ENCODE measurements around the gene TPSB2.
"Not testable (repeated sequence)": the region's sequence is repeated elsewhere in the genome, so short reads cannot be mapped to it uniquely, and the experiment has no call there.

The TPSB2 gene

DNA sequence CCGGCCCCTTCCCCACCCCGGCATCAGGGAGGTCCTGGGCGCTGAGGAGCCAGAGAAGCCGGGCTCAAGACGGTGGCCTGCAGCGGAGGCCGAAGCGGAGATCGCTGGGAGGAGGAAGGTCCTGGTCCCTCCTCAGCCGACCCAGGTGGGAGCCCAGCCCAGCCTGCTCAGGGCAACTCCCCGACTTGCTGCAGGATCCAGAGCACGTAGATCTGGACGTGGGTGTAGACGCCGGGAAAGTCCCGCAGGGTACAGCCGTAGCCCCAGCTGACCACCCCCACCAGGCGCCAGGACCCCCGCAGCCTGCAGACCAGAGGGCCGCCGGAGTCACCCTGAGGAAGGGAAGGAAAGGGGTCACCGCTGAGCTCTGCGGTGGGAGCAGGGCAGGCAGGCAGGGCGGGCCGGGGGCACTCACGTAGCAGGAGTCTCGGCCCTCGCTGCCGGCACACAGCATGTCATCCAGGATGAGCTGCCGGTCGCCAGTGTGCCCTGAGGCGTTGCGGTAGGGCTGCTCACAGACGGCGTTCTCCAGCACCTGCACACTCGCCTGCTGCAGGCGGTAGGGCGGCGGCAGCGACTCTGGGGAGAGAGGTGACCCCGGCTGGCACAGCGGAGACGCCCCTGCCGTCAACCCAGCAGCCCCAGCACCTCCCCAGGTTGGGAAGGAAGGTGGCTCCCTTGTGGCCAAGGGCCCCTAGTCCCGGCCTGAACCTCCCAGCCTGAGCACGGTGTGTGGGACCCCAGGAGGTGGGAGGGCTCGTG is 31.3 kb upstream of the TPSB2 start:
- DNase-seq (ENCODE audit: low spot score) = no peak

DNA sequence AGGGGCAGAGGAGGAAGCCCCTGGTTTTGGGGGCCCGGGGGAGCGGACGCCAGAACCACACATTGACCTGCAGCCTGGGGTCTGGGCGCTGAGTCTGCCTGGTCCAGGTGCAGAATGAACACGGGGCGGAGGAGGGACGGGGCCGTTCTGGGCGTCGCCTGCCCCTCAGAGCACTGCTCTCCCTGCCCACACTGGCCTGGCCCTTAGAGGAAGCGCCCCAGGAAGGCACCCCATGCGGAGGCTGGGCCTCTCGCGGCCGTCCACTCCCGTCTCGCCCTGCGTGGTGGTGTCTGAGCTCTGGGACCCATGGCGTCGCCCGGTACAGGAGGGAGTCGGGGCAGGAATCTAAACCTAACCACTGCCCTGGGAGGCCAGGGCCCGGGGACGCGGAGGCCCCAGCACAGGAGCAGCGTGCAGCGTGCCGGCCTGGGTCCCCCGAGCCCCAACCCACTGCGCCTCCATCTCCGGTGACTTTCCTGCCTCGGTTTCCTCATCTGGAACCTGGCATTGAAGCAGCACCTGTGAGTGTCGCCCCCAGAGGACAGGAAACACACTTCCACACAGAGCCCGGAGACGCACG is 30.2 kb upstream of the TPSB2 start:
- DNase-seq (ENCODE audit: low spot score) = no peak

DNA sequence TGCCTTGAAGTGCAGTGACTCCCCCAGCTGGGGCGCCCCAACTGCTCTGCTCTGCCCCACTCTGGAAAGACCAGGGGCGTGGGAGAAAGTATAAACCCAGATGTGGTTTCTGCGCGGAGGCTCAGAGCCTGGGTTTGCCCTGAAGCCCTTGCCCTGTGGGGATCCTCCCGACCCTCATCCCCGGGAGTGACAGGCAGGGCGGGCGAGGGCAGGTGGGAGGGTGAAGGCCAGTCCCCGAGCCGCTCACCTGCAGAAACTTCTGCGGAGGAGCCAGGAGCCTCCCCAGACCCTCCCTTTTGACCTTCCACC is 29.7 kb upstream of the TPSB2 start:
- no peak for DNase-seq (ENCODE audit: low spot score)

DNA sequence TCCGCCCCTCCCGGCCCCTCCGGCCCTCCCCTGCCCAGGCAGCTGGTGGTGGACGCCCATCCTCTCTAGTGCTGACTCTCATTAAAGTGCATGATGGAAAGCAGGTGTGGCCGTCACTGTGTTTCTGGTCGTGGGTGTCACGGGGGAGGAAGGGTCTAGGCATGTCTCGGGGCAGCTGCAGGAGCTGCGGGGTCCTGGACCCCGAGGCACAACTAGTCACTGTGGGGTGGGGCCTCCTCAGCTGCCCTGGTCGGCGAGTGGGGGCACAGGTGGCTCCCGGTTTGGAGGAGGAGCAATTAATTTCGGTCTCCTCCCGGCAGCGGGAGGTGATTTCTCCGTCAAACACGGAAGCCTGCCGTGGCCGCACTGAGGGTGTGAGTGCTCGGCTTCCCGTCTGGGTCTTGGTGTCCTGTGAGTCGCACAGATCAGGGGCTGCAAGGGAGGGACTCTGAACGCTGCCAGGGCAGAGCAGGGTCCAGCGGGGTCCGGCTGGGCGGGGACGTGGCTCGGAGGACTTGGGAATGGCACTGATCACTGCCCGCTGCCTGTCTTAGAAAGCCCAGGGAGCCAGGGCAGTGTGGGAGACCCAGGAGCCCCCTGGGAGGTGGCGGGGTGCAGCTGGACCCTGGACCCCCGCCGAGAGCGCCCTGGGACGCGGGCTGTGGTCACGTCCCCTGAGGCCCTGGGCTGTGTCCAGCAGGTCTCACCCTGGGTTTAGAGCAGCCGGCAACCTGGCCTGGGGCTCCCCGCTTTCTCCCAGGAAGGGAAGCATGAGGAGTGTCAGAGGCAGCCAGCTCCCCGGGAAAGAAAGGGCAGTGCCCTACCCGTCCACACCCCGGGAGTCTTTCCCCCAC is 29.1 kb upstream of the TPSB2 start:
- no peak for DNase-seq (ENCODE audit: low spot score)

DNA sequence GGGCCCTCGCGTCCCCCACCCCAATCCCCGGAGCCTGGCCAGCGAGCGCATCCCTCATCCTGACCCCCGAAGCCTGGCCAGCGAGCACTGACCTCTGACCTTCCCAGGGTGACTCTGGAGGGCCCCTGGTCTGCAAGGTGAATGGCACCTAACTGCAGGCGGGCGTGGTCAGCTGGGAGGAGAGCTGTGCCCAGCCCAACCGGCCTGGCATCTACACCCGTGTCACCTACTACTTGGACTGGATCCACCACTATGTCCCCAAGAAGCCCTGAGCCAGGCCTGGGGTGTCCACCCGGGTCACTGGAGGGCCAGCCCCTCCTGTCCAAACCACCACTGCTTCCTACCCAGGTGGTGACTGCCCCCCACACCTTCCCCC is 28.2 kb upstream of the TPSB2 start:
- DNase-seq (ENCODE audit: low spot score) = no peak

DNA sequence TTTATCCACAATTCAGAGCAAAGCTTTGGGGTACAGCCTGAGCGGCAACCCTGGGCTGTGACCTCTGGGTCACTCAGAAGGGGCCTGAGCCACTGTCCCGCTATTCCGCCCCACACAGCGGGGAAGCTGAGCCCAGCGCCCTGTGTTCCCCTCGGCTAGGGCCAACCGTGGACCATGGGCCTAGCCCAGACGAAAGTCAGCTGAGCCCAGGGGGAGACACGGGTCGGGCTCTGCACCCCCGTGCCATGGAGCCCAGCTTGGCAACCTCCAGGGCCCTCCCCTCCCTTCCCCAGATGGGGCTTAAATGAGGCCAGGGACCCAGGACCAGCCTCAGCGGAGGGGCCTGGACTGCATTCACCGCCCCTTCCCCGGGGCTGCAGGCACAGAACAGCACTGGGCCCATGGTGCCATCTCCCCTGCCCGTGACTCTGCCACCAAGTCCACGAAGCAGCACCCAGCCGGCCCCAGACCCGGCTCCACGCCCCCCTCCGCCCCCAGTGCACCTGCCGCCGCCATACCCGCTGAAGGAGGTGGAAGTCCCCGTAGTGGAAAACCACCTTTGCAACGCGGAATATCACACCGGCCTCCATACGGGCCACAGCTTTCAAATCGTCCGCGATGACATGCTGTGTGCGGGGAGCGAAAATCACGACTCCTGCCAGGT is 27.7 kb upstream of the TPSB2 start:
- DNase-seq (ENCODE audit: low spot score) = no peak

DNA sequence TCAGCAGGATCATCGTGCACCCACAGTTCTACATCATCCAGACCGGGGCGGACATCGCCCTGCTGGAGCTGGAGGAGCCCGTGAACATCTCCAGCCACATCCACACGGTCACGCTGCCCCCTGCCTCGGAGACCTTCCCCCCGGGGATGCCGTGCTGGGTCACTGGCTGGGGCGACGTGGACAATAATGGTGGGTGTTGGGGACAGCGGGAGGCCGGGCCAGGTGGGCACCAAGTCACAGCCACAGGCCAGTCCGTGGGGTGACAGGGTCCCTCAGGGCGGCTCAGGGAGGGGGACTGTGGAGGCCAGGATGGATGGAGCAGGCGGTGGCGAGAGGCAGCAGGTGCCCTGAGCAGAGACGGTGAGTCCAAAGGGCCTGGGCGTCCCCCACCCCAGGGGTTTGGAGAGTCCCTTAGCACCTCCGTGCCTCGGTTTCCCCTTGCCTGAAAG is 26.9 kb upstream of the TPSB2 start:
- no peak for DNase-seq (ENCODE audit: low spot score)

DNA sequence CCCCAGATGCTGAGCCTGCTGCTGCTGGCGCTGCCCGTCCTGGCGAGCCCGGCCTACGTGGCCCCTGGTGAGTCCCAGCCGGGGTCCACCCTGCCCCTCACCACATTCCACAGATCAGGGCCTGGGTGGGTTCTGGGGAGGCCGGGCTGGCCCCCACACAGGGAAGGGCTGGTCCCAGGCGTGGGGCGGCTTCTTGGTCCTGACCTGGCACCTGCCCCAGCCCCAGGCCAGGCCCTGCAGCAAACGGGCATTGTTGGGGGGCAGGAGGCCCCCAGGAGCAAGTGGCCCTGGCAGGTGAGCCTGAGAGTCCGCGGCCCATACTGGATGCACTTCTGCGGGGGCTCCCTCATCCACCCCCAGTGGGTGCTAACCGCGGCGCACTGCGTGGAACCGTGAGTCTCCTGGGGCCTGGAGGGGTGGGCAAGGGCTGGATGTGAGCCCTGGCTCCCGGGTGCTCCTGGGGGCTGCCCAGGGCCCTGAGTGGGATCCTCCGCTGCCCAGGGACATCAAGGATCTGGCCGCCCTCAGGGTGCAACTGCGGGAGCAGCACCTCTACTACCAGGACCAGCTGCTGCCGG is 26.4 kb upstream of the TPSB2 start:
- not testable (repeated sequence) for DNase-seq (ENCODE audit: low spot score)

DNA sequence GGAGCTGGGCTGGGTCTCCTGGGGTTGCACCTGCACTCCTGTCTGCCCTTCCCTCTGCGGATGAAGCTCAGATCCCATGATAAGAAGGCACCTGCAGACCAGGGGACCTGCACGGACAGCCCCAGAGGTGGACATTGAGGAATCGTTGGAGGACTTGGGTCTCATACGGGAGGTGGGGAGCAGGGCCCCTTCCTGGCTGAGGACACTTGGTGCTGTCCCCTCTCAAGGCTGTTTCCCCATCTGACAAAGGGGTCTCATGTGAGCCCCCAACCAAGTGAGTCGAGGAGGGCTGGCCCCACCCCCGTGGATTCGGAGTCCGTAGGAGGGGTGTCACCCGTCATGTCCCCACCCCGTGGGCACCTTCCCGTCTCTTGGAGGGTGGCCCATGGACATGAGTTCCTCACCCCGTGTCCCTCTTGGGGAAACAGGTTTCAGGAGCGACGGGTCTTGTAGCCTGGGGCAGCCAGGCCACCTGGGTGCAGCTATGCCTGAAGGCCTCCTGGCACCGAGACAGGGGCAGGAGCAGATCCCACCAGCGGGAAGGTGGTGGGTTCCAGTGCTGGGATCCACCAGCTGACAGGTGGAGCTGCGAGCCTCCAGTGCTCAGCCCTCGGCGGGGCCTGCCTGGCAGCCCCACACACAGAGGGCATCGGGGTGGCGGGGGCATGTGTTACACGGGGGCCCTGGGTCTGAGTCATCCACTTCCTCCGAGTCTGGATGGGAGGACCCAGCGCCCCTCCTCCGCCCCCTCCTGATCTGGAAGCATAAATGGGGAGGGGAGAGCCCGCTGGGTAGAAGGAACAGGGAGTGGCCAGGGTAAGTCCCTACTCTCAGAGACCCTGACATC is 25.5 kb upstream of the TPSB2 start, which contains the start of gene TPSD1:
TPSD1 (plus strand) TSS at position 794 of the 847 bp plus-strand sequence. CDS start 212 bp downstream, outside the sequence.
- not testable (repeated sequence) for DNase-seq (ENCODE audit: low spot score)

DNA sequence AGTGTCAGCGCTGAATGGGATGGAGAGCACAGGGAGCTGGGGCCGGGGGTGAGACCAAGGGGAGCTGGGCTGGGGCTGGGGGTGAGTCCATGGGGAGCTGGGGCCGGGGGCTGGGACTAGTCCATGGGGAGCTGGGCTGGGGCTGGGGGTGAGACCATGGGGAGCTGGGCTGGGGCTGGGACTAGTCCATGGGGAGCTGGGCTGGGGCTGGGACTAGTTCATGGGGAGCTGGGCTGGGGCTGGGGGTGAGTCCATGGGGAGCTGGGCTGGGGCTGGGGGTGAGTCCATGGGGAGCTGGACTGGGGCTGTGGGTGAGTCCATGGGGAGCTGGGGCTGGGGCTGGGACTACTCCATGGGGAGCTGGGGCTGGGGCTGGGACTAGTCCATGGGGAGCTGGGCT is 24.8 kb upstream of the TPSB2 start:
- not testable (repeated sequence) for DNase-seq (ENCODE audit: low spot score)

DNA sequence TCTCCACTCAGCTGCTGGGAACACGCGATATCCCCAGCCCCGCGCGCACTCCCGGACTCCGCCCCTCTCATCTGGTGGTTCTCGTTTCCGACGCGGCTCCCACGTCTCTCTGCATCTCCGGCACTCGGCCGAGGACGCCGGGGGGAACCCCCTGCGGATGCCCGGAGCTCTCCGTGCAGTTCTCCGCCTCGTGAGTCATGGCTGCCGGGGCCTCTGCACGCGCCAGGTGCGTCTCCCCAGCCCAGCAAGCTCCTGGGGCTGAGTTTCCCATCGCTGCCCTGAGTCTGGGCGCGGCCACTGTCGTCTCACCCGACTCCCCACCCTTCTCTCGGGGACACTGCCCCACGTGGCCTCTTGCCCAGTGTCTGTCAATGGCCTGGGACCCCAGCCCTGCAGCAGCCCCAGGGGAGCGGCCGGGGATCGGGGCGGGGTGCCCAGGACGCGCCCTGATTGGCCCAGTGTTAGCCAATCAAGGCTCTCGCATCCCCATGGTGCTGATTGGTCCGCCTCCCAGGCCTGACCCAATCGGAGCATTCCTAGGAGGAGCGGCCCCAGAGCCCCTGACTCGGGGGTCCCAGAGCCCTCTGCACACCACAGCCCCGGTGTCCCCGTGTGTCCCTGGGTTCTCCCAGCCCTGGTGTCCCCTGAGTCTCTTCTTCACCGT is 23.8 kb upstream of the TPSB2 start:
- DNase-seq (ENCODE audit: low spot score) = not testable (repeated sequence)

DNA sequence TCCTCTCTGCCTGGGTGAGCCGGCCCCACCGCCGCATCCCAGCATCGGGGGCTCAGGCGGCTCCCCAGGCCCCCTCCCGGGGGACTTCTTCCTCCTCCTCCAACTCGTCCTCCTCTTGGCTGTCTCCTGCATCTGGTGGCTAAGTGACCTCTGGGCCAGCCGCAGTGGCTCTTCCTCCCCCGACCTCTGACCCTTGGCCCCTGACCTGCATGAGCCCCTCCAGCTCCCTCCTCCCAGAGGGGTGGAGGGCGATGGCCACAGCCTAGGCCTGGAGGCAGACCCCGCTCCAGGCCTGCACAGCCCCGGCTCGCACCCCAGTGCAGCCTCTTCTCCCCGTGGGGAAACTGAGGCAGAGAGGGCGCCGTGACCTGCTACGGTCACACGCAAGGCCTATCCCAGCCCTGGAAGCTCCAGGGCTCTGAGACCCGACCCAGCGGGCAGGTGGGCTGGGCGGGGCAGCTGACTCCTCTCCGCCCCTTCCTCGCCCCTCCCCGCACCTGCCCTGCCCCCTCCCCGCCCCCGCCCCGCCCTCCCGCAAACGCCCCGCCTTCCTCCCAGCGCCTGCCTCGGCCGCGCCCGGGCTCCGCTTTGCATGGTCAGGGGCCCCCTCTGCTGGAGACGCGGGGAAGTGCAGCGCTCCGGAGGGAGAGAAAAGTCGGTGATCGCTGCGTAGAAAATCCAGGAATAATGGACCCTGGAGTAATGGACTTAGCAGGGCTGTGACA is 19.2 kb upstream of the TPSB2 start:
- DNase-seq (ENCODE audit: low spot score) = not testable (repeated sequence)

DNA sequence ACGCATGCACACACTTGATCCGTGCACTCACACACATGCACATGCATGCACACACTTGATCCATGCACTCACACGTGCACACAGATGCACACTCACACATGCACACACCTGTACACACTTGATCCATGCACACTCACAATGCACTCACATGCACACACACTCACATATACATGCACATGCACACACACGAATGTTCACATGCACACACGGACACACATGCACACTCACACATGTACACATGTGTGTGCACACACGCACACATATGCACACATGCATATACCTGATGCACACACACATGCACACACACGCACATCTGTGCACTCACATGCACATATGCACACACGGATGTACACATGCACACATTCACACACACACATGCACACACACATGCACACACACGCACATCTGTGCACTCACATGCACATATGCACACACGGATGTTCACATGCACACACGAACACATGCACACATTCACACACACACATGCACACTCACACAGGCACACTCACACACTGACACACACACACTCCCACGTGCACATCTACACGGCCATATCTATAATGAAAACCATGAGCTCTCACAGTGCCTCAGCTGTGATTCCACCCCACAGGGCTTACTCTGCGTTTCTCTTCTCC is 18.0 kb upstream of the TPSB2 start:
- not testable (repeated sequence) for DNase-seq (ENCODE audit: low spot score)

DNA sequence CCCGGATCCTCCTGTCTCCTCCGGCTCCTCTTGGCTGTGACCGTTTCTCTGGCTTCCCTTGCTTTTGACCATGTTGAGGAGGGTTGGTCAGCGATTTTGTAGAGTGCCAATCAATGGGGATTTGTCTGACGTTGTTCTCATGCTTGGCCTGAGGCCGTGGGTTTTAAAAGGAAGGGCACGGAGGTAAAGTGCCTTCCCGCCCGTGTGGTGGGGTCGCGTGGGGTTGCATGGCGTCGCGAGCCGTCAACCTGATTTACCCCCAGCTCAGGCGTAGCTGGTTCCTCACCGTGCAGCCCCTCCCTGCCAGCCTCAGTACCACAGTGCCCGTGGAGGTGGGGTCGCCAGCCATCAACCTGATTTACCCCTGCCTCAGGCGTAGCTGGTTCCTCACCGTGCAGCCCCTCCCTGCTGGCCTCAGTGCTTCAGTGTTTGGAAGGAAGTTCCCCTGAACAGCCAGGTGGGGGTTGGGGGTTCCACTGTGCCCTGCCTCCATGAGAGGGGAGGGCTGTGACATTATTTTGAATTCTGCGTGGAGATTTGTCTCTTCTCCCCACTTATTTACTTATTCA is 15.6 kb upstream of the TPSB2 start:
- no peak for DNase-seq (ENCODE audit: low spot score)

DNA sequence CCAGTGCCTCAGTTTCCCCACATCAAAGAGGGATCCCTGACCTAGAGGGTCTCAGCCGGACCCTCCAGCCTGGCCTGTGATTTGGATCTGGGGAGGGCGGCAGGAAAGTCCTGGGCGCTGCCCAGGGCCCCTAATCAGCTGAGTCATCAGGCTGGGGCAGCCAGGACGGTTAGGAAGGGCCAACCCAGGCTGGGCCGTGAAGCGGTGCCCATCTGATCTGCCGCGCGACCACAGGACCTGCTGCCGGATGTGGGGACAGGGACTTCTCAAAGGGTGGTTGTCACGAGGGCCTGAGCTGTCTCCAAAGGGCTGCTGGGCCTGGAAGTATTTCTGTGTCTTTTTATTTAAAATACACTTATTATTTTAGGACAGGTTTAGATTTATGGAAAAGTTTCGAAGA is 14.9 kb upstream of the TPSB2 start:
- DNase-seq (ENCODE audit: low spot score) = no peak

DNA sequence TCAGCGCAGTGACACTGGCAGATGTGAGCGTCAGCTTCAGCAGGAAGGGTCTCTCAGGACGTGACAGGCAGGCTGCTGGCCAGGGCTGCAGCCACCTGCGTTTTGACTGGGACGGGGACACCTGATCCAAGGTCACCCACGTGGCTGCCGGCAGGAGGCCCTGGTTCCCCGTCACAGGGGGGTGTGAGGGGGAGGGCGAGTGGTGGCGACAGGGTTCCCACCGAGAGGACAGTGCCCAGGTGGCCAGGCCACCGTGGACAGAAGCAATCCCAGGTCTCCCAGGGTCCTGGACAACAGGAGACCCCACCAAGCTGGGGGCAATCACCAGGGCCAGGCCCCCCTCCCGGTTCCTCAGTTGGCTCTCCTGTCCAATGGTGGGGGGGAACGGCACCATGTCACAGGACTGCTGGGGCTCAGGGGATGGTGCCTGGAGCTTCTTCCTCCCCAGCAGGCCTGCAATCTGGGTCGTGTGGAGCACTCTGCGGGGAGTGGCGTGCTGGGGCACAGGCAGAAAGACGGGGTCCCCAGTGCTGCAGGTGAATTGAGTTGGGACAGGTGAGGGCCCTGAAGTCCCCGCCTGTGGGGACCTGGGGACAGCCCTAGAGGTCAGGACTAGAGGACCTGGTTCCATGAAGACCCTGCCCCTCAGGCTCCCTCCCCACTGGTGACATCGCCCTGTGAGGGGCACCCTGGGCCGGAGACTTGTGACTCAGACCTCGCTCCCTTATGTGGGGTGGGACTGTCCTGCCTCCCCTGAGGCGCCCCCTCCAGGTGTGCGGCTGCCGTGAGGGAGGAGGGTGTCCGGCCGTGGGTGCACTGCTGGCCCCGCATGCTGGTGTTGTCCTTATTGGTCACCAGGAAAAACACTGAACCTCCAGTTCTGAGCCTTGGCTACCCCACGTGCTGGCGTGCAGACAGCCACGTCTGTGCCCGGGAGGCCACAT is 14.2 kb upstream of the TPSB2 start:
- DNase-seq (ENCODE audit: low spot score) = not testable (repeated sequence)

DNA sequence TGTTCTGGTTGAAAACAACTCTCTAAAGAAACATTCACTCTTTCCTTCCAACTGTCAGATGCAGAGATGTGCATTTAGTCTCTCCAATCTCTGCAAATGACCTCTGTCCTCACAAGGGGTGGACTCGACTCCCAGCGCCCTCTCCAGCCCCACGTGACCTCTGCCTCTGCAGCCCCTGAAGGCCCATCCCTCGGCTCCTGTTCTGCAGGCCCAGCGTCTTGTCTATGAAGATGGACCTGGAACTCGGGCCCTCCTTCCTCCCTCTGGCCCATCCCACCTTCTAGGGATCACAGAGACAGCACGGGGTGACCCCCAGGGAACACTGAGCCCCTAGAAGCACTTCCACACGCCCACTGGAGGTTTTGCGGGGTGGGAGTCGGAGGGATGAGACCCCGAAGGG is 13.4 kb upstream of the TPSB2 start:
- DNase-seq (ENCODE audit: low spot score) = not testable (repeated sequence)

DNA sequence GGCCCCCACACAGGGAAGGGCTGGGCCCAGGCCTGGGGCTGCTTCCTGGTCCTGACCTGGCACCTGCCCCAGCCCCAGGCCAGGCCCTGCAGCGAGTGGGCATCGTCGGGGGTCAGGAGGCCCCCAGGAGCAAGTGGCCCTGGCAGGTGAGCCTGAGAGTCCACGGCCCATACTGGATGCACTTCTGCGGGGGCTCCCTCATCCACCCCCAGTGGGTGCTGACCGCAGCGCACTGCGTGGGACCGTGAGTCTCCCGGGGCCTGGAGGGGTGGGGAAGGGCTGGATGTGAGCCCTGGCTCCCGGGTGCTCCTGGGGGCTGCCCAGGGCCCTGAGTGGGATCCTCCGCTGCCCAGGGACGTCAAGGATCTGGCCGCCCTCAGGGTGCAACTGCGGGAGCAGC is 11.1 kb upstream of the TPSB2 start:
- not testable (repeated sequence) for DNase-seq (ENCODE audit: low spot score)
